ENCODE data around the gene MAPK8.

Gene MAPK8

DNA sequence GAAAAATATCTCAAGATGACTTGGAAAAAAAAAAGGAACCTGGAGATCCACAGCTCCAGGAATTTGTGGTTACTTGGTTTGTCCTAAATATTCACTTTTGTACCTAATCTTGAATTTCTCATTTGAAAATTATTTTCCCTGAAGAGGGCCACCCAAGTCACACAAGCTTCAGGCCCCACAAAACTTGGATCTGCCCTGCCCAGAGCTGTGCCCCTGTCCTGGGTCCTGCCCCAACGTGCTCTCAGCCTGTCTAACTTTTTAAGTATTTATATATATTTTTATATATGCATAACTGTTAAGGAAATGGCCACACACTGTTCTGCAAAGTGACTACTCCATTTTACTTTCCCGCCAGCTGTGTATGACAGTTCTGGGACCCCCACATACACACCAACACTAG lies 174.9 kb downstream of the MAPK8 start:
- no peak for TF ChIP-seq CTCF (IDR thresholded peaks at IDR 0.05; ENCODE audit: low read depth, low read length, missing control alignments)

DNA sequence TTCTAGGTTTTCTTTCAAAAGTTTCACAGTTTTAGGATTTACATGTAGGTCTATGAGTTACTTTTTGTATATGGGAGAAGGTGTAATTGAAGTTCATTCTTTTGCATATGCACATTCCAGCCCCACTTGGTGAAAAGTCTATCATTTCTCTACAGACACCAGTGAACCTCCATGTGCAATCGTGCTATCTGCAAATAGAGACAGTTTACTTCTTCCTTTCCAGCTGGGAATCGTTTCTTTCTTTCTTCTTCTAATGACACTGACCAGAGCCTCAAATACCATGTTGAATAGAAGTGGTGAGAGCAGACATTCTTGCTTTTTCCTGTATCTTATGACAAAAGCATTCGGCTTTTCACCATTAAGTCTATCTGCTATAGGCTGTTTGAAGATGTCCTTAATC lies 175.7 kb downstream of the MAPK8 start:
- no peak for DNase-seq (ENCODE audit: extremely low read depth, low read depth)
- no peak for TF ChIP-seq CTCF (IDR thresholded peaks at IDR 0.05; ENCODE audit: low read depth, low read length, missing control alignments)
- H3K4me3 ChIP-seq (replicated peaks; ENCODE audit: low read depth, low read length): no peak overlapping the region

More for the DNA sequence above, 174.9 kb downstream of the MAPK8 start:
- H3K4me3 ChIP-seq (replicated peaks; ENCODE audit: low read depth, low read length): no peak overlapping the region
- DNase-seq (ENCODE audit: extremely low read depth, low read depth): no peak

DNA sequence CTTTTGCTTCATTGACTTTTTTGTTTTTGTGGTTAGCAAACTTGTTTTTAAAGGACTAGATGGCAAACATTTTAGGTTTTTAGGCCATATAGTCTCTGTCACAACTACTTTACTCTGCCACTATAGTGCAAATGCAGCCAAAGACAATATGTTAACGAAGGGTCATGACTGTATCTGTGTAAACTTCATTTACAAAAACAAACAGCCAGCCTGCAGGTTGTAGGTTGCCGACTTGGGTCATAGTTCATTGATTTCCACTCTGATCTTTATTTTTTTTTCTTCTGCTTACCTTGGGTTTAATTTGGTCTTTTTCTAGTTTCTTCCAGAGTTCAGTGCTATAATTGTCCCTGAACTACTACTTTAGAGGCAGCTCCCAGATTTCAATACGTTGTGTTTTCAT lies 178.4 kb downstream of the MAPK8 start:
- no peak for DNase-seq (ENCODE audit: extremely low read depth, low read depth)
- no peak overlapping the region for H3K4me3 ChIP-seq (replicated peaks; ENCODE audit: low read depth, low read length)
- no peak for TF ChIP-seq CTCF (IDR thresholded peaks at IDR 0.05; ENCODE audit: low read depth, low read length, missing control alignments)

GRCh38 chr10:48485711-48486110 lies 179.2 kb downstream of the MAPK8 start:
- DNase-seq (ENCODE audit: extremely low read depth, low read depth): no peak
- no peak overlapping the region for H3K4me3 ChIP-seq (replicated peaks; ENCODE audit: low read depth, low read length)
- no peak for TF ChIP-seq CTCF (IDR thresholded peaks at IDR 0.05; ENCODE audit: low read depth, low read length, missing control alignments)

GRCh38 chr10:48487244-48487643 lies 180.8 kb downstream of the MAPK8 start:
- TF ChIP-seq CTCF (IDR thresholded peaks at IDR 0.05; ENCODE audit: low read depth, low read length, missing control alignments): no peak
- H3K4me3 ChIP-seq (replicated peaks; ENCODE audit: low read depth, low read length): no peak overlapping the region
- DNase-seq (ENCODE audit: extremely low read depth, low read depth): no peak

All from HFF-Myc (cell line).